Panc1 (cell line): ENCODE data around the gene PTPA. TPM values are rescaled to one million over a fixed set of nuclear protein-coding genes. Genes with fewer than 3 reads are reported as not detected.

Source experiments
- ATAC-seq: fragments of 200-7000 bp; cut with Tn5 transposase; 2 replicates; pipeline ENCODE4 v1.9.1; 2020; ENCODE audit warnings: mild to moderate bottlenecking, moderate library complexity
- BruUV-seq: library from RNA; stranded (reverse); fragments of 400-500 nt; replicated peaks from 2 replicates; lab custom pipeline; 2021; lab: Mats Ljungman, UMichigan
- CTCF ChIA-PET: fragments of 300-600 bp; sonication (Branson Sonifier 250); formaldehyde crosslinking; loops from one replicate; lab custom pipeline; 2022; ENCODE audit warnings: antibody characterized with exemption; lab: Charles Lee
- POLR2A ChIA-PET: fragments of 300-600 bp; sonication (Branson Sonifier 250); formaldehyde crosslinking; loops from one replicate; lab custom pipeline; 2022; ENCODE audit warnings: antibody characterized with exemption; lab: Charles Lee
- DNase-seq: peaks from one replicate; pipeline ENCODE4 v3.0.0-alpha.2; 2010; ENCODE audit warnings: low read depth, low spot score
- H3K27ac ChIP-seq: 2 replicates; pipeline ENCODE4 v1.5.1; 2011; ENCODE audit warnings: mild to moderate bottlenecking, low read length, inconsistent platforms
- H3K27me3 ChIP-seq: fragments of 200-500 bp; sonication (Bioruptor generic); 2 replicates; pipeline ENCODE4 v1.6.0; 2014; ENCODE audit warnings: low read length, inconsistent platforms; ENCODE audit not compliant: control insufficient read depth, insufficient read depth
- H3K36me3 ChIP-seq: fragments of 200-500 bp; sonication (Bioruptor generic); 2 replicates; pipeline ENCODE4 v1.5.1; 2014; ENCODE audit warnings: inconsistent platforms, mild to moderate bottlenecking, low read length, moderate library complexity; ENCODE audit not compliant: control insufficient read depth, insufficient read depth
- H3K4me1 ChIP-seq: 2 replicates; pipeline ENCODE4 v1.5.1; 2011; ENCODE audit warnings: inconsistent platforms, mild to moderate bottlenecking, low read length, moderate library complexity; ENCODE audit not compliant: control insufficient read depth, insufficient read depth
- H3K4me3 ChIP-seq, 2 experiments: 2 replicates each; pipeline ENCODE4 v1.5.1; 2011 to 2012; ENCODE audit warnings: low read depth in 2 of 2, low read length in 2 of 2, mild to moderate bottlenecking in 2 of 2, inconsistent platforms in 1 of 2, moderate library complexity in 1 of 2
- H3K9me3 ChIP-seq: fragments of 200-500 bp; sonication (Bioruptor generic); 2 replicates; pipeline ENCODE4 v1.5.1; 2014; ENCODE audit warnings: low read depth, mild to moderate bottlenecking, inconsistent platforms, low read length, moderate library complexity; ENCODE audit not compliant: control insufficient read depth, insufficient read depth
- POLR2AphosphoS5 ChIP-seq: IDR thresholded peaks from 2 replicates; pipeline ENCODE4 v1.6.1; 2012; ENCODE audit warnings: mild to moderate bottlenecking, low read depth, low read length, moderate library complexity
- SIN3A ChIP-seq: IDR thresholded peaks from 2 replicates; pipeline ENCODE4 v1.6.1; 2012; ENCODE audit warnings: low read depth, mild to moderate bottlenecking, low read length, moderate library complexity, borderline replicate concordance; ENCODE audit not compliant: insufficient read depth
- TCF7L2 ChIP-seq: IDR thresholded peaks from 2 replicates; pipeline ENCODE4 v1.6.1; 2011; ENCODE audit warnings: mild to moderate bottlenecking, low read depth, low read length, inconsistent platforms
- in situ Hi-C: cut with HindIII; loops from 2 replicates; pipeline ENCODE4 v1.10.0; 2016; ENCODE audit warnings: low sequenced_read_pairs, low pct_unique_long_range_greater_than_20kb
- intact Hi-C: fragments of 100-400 bp; cut with micrococcal nuclease; formaldehyde crosslinking; loops from one replicate; pipeline ENCODE4 v1.10.0; 2022; ENCODE audit not compliant: unreplicated experiment
- total RNA-seq: library from RNA; stranded (reverse); gene quantifications from one replicate; pipeline ENCODE4 v1.2.1, GENCODE V29; 2021; ENCODE audit not compliant: unreplicated experiment
- TF ChIP-seq, protein P1 (sequence below): fragments of 450-650 bp; IDR thresholded peaks from 2 replicates; pipeline ENCODE4 v1.5.1; 2017; ENCODE audit warnings: mild to moderate bottlenecking
- TF ChIP-seq, protein P2 (sequence below), 2 experiments: IDR thresholded peaks; 2 replicates each; pipeline ENCODE4 v1.6.1; 2011 to 2012; ENCODE audit warnings: low read depth in 2 of 2, control low read depth in 1 of 2, low read length in 1 of 2, mild to moderate bottlenecking in 1 of 2, moderate library complexity in 1 of 2; ENCODE audit not compliant: insufficient read depth in 1 of 2

PTPA gene
- total RNA-seq, 1 experiment from 2014 or later, result 114 TPM

DNA sequence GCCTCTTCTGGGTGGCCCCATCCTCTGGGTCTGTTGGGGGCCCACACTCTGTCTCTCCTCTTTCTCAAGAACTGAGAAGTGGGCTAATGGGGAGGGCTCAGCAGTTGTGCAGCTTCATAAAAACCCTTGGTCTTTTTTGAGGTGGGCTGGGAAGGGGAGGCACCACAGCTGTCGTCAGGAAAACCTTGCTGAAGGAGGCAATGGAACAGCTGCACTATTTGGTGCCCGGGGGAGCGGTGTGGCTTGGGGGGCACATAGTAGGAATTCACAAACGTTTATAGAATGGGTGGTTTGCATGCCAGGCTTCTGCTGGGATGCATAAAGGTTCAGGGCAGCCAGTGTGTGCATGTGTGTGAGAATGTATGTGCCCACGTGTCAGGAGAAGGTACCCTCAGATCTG is 70.0 kb downstream of the PTPA start:
- no peaks in the 10 kb centered on the region for H3K9me3 ChIP-seq
- CTCF ChIA-PET, result interaction anchor here (0.7 kb wide), 1 partner anchor 40 kb away, joined by 3 read pairs; no protein-coding TSS in a partner anchor
- ATAC-seq (no peak), DNase-seq (no peak)
- BruUV-seq, result no TSS peak
- no peaks in the 10 kb centered on the region for H3K27me3 ChIP-seq
- intact Hi-C loops (no loop called here), in situ Hi-C loops (no loop called here)
- POLR2A ChIA-PET, result no interaction called here
- no peak overlapping the region for H3K27ac ChIP-seq
- peaks cover 12% of the 10 kb centered on the region for H3K4me1 ChIP-seq
- H3K36me3 ChIP-seq, result no peaks in the 10 kb centered on the region; the same call in 1 of the 2 replicates
- TF ChIP-seq TCF7L2 (no peak), POLR2AphosphoS5 (no peak), SIN3A (no peak)
- TF ChIP-seq, protein P1, sequence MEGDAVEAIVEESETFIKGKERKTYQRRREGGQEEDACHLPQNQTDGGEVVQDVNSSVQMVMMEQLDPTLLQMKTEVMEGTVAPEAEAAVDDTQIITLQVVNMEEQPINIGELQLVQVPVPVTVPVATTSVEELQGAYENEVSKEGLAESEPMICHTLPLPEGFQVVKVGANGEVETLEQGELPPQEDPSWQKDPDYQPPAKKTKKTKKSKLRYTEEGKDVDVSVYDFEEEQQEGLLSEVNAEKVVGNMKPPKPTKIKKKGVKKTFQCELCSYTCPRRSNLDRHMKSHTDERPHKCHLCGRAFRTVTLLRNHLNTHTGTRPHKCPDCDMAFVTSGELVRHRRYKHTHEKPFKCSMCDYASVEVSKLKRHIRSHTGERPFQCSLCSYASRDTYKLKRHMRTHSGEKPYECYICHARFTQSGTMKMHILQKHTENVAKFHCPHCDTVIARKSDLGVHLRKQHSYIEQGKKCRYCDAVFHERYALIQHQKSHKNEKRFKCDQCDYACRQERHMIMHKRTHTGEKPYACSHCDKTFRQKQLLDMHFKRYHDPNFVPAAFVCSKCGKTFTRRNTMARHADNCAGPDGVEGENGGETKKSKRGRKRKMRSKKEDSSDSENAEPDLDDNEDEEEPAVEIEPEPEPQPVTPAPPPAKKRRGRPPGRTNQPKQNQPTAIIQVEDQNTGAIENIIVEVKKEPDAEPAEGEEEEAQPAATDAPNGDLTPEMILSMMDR, result no peak
- TF ChIP-seq, protein P2, sequence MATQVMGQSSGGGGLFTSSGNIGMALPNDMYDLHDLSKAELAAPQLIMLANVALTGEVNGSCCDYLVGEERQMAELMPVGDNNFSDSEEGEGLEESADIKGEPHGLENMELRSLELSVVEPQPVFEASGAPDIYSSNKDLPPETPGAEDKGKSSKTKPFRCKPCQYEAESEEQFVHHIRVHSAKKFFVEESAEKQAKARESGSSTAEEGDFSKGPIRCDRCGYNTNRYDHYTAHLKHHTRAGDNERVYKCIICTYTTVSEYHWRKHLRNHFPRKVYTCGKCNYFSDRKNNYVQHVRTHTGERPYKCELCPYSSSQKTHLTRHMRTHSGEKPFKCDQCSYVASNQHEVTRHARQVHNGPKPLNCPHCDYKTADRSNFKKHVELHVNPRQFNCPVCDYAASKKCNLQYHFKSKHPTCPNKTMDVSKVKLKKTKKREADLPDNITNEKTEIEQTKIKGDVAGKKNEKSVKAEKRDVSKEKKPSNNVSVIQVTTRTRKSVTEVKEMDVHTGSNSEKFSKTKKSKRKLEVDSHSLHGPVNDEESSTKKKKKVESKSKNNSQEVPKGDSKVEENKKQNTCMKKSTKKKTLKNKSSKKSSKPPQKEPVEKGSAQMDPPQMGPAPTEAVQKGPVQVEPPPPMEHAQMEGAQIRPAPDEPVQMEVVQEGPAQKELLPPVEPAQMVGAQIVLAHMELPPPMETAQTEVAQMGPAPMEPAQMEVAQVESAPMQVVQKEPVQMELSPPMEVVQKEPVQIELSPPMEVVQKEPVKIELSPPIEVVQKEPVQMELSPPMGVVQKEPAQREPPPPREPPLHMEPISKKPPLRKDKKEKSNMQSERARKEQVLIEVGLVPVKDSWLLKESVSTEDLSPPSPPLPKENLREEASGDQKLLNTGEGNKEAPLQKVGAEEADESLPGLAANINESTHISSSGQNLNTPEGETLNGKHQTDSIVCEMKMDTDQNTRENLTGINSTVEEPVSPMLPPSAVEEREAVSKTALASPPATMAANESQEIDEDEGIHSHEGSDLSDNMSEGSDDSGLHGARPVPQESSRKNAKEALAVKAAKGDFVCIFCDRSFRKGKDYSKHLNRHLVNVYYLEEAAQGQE (IDR thresholded peaks at IDR 0.05; ENCODE audit: insufficient read depth in 1 of 2, low read depth in 2 of 2, low read length in 1 of 2), result no peak
- H3K4me3 ChIP-seq, result no peak overlapping the region

DNA sequence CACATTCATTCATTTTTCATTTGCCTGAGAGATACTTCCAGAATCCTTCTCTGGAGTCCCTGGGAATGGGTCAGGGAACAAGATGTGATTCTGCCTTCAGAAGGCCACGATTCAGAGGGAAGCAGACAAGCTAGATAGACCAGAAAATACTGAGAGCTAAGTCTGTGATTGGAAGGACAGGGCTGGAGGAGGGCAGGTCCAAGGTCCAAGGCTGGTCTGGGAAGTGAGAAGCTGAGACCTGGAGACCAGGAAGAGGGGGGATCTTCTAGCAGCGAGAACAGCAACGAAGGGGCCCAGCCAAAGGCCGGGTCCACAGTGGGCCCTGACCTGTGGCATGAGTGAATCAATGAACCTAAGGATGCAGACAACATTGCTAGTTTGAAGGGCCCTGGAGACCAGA is 70.9 kb downstream of the PTPA start:
- Histone ChIP-seq H3K36me3 (no peaks in the 10 kb centered on the region), H3K27me3 (no peaks in the 10 kb centered on the region), H3K27ac (0 out of 2 replicates have a peak overlapping the region, but pooled peaks have one; percentile 23), H3K4me3 (no peak overlapping the region), H3K4me1 (peaks cover 12% of the 10 kb centered on the region), H3K9me3 (no peaks in the 10 kb centered on the region)
- no TSS peak for BruUV-seq
- in situ Hi-C loops, result no loop called here
- POLR2A ChIA-PET, result no interaction called here
- intact Hi-C loops, result no loop called here
- TF ChIP-seq, protein P1, result no peak
- TF ChIP-seq, protein P2 (IDR thresholded peaks at IDR 0.05; ENCODE audit: insufficient read depth in 1 of 2, low read depth in 2 of 2, low read length in 1 of 2), result no peak
- TF ChIP-seq SIN3A (no peak), TCF7L2 (no peak), POLR2AphosphoS5 (no peak)
- DNase-seq (no peak), ATAC-seq (no peak)
- CTCF ChIA-PET, result no interaction called here
